ENCODE measurements around the gene FOXN4.

FOXN4 gene

DNA sequence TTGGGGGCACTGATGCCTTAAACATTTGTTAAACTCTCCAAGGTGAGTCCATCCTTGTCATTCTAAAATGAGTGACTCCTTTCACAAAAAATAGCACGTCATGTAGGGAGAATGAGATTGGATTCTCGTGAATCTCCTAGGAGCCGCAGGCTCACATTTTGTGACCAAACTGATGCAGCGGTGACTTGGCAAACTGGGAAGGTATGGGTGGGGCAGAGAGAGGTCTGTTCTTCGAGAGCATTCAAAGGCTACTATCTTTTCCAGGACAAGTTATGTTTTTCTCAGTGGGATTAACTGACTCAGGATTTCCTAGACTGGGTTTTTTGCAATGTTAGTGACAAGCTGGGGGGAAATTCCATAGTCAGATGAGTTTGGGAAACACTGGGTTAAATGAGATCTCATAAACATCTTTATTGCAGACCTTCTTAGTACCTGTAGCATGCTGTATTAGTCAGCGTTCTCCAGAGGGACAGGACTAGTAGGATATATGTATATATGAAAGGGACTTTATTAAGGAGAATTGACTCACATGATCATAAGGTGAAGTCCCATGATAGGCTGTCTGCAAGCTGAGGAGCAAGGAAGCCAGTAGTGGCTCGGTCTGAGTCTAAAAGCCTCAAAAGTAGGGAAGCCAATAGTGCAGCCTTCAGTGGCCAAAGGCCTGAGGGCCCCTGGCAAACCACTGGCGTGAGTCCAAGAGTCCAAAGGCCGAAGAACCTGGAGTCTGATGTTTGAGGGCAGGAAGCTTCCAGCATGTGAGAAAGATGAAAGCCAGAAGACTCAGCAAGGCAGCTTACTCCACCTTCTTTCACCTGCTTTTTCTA lies 61.0 kb downstream of the FOXN4 start:
- Histone ChIP-seq H3K4me3 (replicated peaks; ENCODE audit: insufficient read depth, low read length) (no peak overlapping the region), H3K27me3 (ENCODE audit: insufficient read depth, poor library complexity, severe bottlenecking) (no peaks in the 10 kb centered on the region), H3K27ac (replicated peaks) (no peak overlapping the region)
- no peak for DNase-seq (ENCODE audit: low read depth in 1 of 2, low spot score in 1 of 2)
- TF ChIP-seq, protein P1, sequence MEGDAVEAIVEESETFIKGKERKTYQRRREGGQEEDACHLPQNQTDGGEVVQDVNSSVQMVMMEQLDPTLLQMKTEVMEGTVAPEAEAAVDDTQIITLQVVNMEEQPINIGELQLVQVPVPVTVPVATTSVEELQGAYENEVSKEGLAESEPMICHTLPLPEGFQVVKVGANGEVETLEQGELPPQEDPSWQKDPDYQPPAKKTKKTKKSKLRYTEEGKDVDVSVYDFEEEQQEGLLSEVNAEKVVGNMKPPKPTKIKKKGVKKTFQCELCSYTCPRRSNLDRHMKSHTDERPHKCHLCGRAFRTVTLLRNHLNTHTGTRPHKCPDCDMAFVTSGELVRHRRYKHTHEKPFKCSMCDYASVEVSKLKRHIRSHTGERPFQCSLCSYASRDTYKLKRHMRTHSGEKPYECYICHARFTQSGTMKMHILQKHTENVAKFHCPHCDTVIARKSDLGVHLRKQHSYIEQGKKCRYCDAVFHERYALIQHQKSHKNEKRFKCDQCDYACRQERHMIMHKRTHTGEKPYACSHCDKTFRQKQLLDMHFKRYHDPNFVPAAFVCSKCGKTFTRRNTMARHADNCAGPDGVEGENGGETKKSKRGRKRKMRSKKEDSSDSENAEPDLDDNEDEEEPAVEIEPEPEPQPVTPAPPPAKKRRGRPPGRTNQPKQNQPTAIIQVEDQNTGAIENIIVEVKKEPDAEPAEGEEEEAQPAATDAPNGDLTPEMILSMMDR (IDR thresholded peaks at IDR 0.05; ENCODE audit: insufficient read depth, low read length) = no peak
- TF ChIP-seq POLR2AphosphoS5 (IDR thresholded peaks at IDR 0.05; ENCODE audit: low read depth) (no peak), SPI1 (IDR thresholded peaks at IDR 0.05; ENCODE audit: borderline replicate concordance, low read depth) (no peak), GABPA (IDR thresholded peaks at IDR 0.05; ENCODE audit: low read depth) (no peak)
- TF ChIP-seq, protein P2, sequence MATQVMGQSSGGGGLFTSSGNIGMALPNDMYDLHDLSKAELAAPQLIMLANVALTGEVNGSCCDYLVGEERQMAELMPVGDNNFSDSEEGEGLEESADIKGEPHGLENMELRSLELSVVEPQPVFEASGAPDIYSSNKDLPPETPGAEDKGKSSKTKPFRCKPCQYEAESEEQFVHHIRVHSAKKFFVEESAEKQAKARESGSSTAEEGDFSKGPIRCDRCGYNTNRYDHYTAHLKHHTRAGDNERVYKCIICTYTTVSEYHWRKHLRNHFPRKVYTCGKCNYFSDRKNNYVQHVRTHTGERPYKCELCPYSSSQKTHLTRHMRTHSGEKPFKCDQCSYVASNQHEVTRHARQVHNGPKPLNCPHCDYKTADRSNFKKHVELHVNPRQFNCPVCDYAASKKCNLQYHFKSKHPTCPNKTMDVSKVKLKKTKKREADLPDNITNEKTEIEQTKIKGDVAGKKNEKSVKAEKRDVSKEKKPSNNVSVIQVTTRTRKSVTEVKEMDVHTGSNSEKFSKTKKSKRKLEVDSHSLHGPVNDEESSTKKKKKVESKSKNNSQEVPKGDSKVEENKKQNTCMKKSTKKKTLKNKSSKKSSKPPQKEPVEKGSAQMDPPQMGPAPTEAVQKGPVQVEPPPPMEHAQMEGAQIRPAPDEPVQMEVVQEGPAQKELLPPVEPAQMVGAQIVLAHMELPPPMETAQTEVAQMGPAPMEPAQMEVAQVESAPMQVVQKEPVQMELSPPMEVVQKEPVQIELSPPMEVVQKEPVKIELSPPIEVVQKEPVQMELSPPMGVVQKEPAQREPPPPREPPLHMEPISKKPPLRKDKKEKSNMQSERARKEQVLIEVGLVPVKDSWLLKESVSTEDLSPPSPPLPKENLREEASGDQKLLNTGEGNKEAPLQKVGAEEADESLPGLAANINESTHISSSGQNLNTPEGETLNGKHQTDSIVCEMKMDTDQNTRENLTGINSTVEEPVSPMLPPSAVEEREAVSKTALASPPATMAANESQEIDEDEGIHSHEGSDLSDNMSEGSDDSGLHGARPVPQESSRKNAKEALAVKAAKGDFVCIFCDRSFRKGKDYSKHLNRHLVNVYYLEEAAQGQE (IDR thresholded peaks at IDR 0.05; ENCODE audit: insufficient replicate concordance, low read depth) = no peak

DNA sequence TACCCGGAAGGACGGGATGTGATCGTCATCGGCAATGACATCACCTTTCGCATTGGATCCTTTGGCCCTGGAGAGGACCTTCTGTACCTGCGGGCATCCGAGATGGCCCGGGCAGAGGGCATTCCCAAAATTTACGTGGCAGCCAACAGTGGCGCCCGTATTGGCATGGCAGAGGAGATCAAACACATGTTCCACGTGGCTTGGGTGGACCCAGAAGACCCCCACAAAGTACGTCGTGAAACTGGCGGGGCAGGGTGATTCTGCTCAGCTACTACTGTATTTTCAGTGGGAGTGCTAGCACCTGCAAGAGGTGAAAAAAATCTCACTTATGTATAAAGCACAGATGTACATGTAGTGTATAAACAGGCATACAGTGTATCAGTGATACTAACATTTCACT lies 62.9 kb downstream of the FOXN4 start:
- Histone ChIP-seq H3K27me3 (ENCODE audit: insufficient read depth, poor library complexity, severe bottlenecking) (no peaks in the 10 kb centered on the region), H3K4me3 (replicated peaks; ENCODE audit: insufficient read depth, low read length) (no peak overlapping the region), H3K27ac (replicated peaks) (no peak overlapping the region)
- DNase-seq (ENCODE audit: low read depth in 1 of 2, low spot score in 1 of 2) = no peak
- TF ChIP-seq, protein P1 (IDR thresholded peaks at IDR 0.05; ENCODE audit: insufficient read depth, low read length) = no peak
- no peak for TF ChIP-seq POLR2AphosphoS5 (IDR thresholded peaks at IDR 0.05; ENCODE audit: low read depth)
- TF ChIP-seq GABPA (IDR thresholded peaks at IDR 0.05; ENCODE audit: low read depth) = no peak
- no peak for TF ChIP-seq SPI1 (IDR thresholded peaks at IDR 0.05; ENCODE audit: borderline replicate concordance, low read depth)
- TF ChIP-seq, protein P2 (IDR thresholded peaks at IDR 0.05; ENCODE audit: insufficient replicate concordance, low read depth) = no peak

DNA sequence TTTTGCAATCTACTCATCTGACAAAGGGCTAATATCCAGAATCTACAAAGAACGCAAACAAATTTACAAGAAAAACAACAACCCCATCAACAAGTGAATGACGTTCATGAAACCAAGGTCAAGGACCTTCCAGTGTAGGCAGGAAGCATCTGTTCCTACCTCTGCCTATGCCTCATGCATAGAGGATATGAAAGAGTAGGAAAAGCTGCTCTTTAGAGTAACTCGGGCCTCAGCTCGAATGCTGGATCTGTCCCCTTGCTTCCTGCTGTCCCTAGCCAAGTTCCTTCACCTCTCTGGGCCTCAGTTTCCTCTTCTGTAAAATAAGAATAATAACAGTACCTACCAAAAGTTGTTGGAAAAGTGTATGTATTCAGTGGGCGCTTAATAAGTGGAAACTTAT lies 65.0 kb downstream of the FOXN4 start:
- H3K27me3 ChIP-seq (ENCODE audit: insufficient read depth, poor library complexity, severe bottlenecking) = no peaks in the 10 kb centered on the region
- DNase-seq (ENCODE audit: low read depth in 1 of 2, low spot score in 1 of 2) = no peak
- H3K27ac ChIP-seq (replicated peaks) = no peak overlapping the region
- TF ChIP-seq, protein P2 (IDR thresholded peaks at IDR 0.05; ENCODE audit: insufficient replicate concordance, low read depth) = no peak
- no peak overlapping the region for H3K4me3 ChIP-seq (replicated peaks; ENCODE audit: insufficient read depth, low read length)

Data from HL-60 (cell line).